HG03175 (cell line): ENCODE data around the gene REL.
"Not testable (repeated sequence)": the region's sequence is repeated elsewhere in the genome, so short reads cannot be mapped to it uniquely, and the experiment has no call there.

ENCODE experiments used
- ATAC-seq: cut with Tn5 transposase; IDR thresholded peaks from one replicate; pipeline ENCODE4 v1.9.1; 2021; ENCODE audit warnings: mild to moderate bottlenecking, moderate library complexity; ENCODE audit not compliant: unreplicated experiment

REL gene

DNA sequence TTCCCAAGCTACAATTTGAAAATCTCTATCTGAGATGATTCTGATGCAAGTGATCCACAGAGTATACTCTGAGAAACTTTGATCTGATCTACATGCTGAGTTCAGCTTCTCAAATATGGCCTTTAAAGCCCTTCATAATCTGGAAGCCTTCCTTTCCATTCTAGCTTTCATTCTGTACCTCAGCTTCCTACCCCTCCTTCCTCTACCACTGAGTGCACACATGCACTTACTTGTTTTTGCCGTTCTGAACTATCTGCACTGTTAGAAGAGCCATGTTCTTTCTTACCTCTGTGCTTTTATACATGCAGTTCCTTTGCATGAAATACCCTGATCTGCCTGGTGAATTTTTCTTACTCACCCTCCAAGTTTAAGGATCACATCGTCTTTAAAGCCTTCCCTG, 25.0 kb downstream of the REL start:
- ATAC-seq: no peak

DNA sequence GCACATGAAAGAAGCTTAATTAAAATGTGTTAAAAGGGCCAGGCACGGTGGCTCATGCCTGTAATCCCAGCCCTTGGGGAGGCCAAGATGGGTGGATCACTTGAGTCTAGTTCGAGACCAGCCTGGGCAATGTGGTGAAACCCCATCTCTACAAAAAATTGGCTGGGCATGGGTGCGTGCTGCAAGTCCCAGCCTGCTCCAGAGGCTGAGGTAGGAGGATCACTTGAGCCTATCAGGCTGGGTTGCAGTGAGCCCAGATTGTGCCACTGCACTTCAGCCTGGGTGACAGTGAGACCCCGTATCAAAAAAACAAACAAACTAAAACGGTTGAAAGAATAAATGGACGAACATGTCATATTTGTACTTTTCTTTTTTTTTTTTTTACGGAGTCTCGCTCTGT, 26.0 kb downstream of the REL start:
- ATAC-seq: no peak

DNA sequence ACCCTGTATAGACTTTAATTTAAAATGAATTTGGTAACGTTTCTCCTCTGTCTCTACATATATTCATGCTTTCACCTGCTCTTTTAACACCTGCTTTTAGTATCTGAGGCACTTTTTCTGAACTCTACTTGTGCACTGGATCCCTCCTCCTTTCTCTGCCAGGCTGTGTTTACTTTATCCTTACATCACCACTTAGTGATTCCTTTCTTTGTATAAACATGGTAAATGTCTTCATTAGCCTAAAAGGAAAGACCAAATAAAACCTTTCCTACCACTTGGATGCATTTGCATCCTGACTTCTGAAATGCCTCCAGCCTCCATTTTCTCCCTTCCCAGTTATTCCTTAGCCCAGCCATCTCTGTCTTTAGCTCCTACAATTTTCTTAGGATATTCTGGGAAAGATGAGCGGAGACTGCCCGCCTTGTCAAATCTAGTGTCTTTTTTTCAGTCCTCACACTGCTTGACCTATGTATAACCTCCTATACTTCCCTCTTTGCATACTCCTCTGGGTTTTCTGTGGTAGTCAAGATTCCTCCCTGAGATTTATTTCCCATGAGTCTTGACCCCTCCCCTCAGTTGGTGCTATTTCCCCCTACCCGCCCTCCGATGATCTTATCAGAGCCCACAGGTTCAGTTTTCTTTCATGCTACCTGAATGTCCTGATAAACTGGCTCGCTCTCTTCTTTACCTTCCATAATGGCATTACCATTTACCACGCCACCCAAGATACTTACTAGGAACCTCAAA, 44.8 kb downstream of the REL start:
- ATAC-seq: no peak

DNA sequence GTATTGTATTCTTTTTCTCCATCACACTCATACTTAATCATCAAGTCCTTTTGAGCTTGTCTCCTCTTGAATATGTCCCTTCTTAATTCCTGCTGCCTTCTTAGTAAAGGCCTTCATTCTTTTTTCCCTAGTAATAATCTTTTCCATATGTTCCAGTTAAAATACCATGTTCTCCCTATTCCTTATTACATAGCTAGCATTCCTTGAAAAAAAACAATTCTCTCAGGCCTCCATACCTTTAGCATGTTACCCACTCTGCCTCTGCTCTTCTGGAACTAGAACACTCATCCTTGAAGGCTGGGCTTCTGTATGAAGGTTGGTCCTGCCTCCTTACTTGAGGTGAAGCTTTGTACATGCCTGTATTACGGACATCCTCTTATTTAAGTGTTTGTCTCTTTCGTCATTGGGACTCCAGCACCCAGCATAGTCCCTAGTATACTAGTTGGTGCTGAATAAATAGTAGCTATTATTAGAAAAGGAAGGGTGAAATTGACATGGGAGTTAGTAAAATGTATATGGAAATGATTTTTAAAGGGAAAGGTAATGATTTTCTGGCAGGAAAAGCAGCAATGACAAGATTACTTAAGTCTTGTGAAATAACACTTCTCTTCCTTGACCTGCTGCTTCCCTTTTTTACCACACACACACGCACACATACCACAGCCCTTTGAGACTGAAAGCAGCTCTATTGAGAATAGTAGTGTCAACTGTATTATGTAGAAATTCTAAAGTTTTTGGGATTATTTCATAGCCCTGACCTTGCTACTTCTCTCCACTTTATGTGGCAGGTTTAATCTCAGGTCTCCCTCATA, 45.6 kb downstream of the REL start:
- ATAC-seq: no peak

DNA sequence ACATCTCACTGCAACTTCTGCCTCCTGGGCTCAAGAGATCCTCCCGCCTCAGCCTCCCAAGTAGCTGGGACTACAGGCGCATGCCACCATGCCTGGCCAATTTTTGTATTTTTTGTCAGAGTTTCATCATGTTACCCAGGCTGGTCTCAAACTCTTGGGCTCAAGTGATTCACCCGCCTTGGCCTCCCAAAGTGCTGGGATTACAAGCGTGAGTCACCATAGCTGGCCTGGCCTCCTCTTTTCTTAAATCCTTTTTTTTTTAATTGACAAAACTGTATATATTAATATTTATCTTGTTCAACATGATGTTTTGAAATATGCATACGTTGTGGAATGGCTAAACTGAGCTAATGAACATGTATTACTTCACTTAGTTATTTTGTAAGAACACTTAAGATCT, 50.7 kb downstream of the REL start:
- not testable (repeated sequence) for ATAC-seq

DNA sequence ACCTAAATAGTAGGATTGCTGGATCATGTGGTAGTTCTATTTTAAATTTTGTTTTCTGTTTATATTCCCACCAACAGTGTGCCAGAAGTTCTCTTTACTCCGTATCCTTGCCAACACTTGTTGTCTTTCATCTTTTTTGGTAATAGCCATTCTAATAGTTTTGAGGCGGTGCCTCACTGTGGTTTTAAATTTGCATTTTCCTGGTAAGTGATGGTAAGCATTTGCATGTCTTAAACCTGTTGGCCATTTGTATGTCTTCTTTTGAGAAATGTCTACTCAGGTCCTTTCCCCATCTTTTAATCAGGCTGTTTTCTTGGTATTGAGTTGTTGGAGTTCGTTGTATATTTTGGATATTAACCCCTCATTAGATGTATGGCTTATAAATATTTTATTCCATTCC, 51.6 kb downstream of the REL start:
- no peak for ATAC-seq

DNA sequence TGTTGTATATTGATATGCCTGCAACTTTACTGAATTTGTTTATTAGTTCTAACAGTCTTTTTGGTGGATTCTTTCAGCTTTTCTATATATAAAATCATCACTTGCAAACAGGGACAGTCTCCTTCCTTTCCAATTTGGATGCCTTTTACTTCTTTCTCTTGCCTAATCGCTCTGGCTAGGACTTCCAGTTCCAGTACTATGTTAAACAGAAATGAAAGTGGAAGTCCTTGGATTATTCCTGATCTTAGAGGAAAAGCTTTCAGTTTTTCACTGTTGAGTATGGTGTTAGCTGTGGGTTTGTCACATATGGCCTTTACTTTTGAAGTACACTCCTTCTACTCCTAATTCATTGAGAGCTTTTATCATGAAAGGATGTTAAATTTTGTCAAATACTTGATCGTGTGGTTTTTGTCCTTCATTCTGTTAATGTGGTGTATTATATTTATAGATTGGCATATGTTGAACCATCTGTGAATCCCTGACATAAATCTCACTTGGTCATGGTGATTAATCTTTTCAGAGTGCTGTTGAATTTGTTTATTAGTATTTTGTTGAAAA, 52.9 kb downstream of the REL start:
- ATAC-seq: no peak

DNA sequence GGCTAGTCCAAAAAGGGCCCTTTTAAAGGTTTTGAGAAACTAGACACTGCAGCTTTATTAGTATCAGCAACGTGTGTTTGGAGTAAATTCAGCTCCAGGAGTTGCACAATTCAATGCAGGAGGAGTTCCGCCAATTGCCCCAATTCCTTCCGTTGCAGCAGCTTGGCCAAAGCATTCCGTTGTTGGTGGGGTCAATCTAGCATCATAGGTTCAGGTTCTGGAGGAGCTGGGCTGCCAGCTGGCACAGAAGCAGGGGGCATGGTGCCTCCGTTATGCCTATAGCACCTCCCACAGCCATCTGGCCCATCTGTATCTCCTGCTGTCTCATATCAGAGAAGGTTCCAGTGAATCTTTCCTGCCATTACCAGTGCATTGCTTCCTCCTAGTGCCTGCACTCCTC, 55.4 kb downstream of the REL start:
- ATAC-seq: no peak

DNA sequence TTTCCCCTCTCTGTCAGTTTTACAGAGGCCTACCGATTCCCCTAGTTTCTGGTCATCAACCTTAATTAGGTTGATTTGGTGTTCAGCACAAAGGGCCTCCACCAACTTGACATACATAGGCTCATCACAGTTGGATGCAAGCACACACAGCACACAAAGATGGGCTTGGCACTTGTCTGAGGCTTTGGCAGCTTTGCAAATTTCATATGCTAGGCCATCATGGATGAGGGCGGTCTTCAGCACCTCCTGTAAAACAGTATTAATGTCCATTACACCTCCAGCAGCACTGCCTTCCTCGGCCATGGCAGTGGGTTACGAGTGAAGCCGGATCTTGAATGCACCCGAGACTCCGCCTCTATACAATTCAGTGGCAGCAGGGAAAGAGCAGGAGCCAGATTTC, 56.9 kb downstream of the REL start:
- ATAC-seq: no peak

DNA sequence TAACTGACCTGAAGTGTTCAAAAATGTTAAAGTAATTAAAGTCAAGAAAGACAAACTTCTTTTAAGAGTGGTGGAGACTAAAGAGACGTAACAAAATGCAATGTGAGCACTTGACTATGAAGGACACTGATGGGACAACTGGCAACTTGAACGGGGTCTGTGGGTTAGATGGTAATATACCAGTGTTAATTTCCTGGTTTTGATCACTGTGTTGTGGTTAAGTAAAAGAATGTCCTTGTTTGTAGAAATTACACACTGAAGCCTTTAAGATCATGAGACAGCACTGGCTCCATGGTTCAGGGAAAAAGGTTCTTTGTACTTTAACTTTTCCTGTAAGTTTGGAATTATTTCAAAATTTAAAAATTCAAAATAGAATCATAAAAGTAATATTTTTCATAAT, 58.2 kb downstream of the REL start:
- ATAC-seq: no peak

DNA sequence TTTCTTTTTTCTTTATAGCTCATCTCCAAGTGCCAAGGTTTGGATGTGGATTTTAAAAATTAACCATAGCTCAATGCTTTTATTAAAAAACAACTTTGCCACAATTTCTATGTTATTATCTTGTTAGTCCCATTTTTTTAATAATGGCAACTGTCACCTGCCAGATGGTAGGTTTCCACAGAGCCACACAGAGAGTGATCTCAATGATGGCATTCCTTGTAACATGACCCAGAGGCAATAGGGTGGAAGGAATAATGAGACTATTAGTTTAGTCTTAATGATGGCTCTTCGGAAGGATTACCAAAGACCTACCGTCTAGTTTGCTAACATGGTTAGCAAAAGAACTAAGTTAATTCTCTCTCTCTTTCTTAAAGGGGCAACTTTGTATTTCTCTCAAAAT, 64.0 kb downstream of the REL start:
- no peak for ATAC-seq

DNA sequence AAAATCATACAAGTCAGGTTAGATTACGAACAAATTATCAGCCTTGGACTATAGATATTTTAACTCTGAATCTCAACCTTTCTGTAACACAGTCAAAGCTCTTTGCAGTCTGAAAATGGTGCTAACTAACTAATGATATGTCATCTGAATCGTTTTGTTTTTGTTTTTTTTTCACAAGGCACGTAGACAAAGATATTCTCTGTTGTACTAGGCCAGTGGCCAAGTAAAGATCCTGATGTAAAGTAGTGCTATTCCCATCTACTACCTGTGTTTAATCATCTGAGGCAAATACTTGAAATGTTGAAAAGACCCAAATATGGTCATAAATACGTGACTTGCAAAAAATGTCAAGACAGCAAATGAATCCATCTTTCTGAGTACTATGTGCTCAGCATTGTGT, 65.7 kb downstream of the REL start:
- no peak for ATAC-seq

DNA sequence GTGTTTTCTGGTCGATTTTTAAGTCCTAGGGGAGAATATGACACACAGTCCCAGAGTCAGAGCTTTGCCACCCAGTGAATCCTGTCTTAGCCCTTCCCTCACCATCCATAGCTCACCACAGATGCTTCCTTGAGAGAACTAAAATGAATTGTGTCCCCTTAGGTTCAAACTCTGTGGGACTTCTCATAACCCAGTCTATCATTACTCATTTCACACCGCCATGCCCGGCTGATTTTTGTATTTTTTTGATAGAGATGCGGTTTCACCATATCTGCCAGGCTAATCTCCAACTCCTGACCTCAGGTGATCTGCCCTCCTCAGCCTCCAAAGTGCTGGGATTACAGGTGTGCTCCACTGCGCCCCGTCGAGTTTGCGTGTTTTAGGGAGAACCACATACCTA, 66.8 kb downstream of the REL start:
- ATAC-seq: no peak

DNA sequence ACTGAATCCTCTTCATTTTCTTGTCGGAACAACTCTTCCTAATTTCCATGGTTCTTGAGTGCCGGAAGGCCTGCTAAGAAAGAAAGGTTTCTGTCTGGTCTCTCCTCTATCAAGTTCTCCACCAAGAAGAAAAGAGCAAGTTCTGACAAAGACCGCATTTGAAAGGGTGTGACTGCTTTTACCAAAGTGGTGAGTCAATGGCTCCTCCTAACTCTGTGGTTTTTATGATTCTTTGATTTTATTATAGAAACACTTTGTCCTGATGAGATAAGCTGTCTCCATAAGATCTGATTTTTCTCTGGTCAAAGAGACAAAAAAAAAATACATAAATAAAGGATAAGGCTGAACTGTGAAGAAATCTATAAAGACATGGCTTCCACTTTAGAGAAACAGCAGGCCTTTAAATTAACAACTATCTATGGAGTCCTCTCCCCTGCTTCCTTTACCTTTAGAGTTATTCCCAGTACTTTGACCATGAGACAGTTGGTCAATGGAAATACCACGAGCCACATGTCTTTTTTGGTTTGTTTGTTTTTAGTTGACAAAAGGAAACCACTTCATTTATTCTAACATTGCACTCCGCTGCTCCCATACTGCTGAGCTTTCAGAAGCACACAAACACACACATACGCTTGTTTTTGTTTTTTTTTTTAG, 67.7 kb downstream of the REL start:
- ATAC-seq: no peak

DNA sequence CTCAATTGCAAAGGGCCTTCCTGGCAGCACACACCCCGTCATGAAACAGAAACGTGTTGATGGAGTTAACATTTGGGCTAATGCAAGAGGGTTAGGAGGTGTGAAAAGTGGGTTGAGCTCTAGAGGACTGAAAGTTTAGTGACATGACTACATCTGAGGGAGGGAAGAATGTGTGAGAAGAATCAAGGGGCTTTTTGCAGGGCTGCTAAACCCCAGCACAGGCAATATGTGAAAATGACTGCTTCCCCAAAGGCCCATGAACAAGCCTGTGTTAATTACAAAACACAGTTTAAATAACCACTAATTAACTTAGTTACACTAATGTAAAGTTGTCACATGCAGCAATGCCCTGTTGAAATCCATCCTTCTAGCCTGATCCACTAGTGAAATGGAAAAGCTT, 72.8 kb downstream of the REL start:
- ATAC-seq: peak; percentile 75

DNA sequence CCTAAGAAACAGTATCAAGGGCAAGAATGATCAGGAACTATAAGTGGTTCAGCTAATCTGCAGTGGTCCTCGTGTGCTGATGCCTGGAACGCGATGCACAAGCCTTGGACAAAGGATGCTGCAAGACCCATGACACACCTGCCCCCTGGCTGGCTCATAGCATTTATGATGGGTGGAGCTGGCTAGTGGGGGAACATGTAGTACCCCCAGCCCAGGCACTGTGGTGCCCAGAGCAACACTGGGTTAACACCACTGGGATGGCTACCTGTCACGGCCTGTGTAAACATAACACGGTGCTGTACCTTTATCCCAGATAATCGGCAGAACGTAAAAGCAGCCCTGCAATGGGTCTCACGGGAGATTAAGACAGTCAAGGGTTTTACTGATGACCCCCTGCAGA, 75.8 kb downstream of the REL start:
- no peak for ATAC-seq

DNA sequence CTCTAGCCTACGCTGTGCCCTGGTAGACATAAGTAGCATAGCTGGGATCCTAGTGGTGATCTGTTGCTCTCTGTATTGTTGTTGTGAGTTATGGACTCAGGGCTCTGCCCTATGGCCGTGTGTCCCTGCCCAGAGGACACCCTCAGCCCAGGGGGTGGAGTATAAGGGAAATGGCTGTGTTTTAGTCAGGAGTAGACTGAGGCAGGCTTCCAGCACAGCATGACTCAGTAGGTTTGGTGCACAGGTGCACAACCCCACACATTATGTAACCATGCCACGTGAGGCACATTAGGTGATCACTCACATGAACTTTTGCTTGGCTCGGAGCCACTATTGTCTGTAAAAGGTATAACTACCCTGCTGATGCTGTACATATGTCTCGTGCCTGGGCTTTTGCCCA, 76.3 kb downstream of the REL start:
- no peak for ATAC-seq

DNA sequence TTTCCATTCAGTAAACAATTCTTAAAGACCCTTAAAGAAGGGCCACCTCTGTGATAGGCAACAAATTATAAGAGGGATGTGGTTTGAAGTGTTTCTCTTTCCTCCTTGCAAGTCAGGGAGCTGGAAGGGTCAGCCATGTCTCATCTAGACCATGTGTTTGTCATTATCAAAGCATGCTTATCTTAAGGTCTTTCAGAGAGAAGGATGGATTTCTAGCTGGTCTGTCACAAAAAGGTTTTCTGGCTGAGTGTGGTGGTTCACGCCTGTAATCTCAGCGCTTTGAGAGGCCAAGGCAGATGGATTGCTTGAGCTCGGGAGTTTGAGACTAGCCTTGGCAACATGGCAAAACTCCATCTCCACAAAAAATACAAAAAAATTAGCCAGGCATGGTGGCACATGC, 77.0 kb downstream of the REL start:
- ATAC-seq: no peak

DNA sequence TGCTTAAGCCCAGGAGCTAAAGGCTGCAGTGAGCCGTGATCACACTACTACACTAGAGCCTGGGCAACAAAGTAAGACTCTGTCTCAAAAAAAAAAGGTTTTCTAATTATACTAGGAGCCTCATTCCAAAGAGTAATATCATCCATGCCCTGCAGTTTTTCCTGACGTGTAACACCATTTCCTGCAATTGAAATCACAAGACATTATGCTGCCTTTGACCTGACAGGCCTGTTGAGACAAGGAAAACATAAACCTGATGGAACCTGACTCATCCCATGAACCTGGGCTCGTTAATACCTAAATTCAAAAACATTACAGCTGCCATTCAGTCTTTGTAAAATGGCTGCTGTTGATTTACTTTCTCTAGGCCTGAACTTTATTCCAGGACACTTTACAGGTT, 77.4 kb downstream of the REL start:
- no peak for ATAC-seq

DNA sequence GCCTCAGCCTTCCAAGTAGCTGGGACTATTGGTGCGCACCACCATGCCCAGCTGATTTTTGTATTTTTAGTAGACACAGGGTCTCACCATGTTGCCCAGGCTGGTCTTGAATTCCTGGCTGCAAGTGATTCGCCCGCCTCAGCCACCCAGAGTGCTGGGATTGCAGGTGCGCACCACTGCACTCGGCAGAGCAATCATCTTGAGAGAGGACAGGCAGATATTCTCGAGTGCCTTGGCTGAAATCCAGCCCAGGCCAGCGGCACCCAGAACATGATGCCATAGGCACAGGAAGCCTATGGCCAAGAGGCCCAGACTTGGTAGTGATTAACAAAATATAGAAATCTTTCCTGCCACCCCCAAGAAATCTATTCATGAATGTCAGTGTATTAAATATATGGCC, 78.1 kb downstream of the REL start:
- no peak for ATAC-seq

DNA sequence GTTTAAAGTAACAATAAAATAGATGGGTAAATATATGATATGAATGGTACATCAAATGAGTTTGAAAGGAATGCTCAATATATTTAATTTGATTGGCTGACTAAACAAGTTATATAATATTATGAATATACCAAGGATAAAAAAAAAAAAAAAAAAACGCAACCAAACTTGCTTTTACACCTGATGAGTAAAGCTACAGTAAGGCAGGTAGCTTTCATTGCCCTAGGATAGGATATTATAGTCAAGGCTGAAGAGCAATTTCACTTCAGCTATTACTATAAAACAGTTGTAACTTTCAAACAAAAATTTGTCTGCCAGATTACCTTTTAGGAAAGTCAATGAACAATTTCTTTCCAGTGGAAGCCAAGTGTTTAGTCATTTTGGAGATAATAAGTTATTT, 79.3 kb downstream of the REL start:
- ATAC-seq: no peak

DNA sequence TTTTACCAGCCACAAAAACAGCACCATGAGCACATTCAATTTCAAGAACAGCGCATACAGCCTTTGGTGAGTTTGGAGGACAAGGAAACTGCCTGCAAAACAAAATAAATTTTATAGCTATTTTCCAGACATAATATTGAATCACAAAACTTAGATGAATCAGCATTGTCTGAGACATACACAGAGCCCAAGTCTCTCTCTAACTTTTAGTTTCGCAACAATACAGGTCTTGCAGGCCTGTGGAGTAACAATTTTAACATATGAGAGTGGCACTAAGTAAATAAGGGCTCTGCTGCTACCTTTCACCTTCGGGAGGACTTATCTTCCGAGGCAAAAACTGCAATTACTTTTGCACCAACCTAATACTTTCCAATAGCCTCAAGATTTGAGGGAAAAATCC, 80.1 kb downstream of the REL start:
- no peak for ATAC-seq
